Gastroesophageal sphincter (tissue), 4 donors: ENCODE results near the gene TJAP1. TPM values are rescaled to one million over a fixed set of nuclear protein-coding genes. Genes with fewer than 3 reads are reported as not detected.
A peak's percentile ranks its signal among the peaks of the same experiment; 100 is the strongest.

Source experiments
- ATAC-seq: fragments of 150-250 bp; one replicate; pipeline ENCODE4 v1.9.1; 2016; ENCODE audit warnings: mild to moderate bottlenecking, moderate library complexity
- H3K27ac ChIP-seq, 4 donors: fragments of 200-600 bp; sonication (generic) in 3 of 4; 1 replicate in 3 of 4; 2 replicates in 1 of 4; pipeline ENCODE4 v1.5.1; 2016 to 2019
- H3K27me3 ChIP-seq: fragments of 200-600 bp; sonication (generic); one replicate; pipeline ENCODE4 v1.5.1; 2019
- H3K36me3 ChIP-seq, 2 donors: fragments of 200-600 bp; sonication (generic); one replicate each; pipeline ENCODE4 v1.5.1; 2019; ENCODE audit warnings: control low read depth in 1 of 2
- H3K4me1 ChIP-seq, 3 donors: fragments of 200-600 bp; sonication (generic); 1 replicate in 2 of 3; 2 replicates in 1 of 3; pipeline ENCODE4 v1.5.1; 2016 to 2019; ENCODE audit warnings: control low read depth in 2 of 3
- H3K4me3 ChIP-seq, 2 donors: fragments of 200-600 bp; sonication (generic); one replicate each; pipeline ENCODE4 v1.5.1; 2019; ENCODE audit warnings: mild to moderate bottlenecking in 1 of 2, moderate library complexity in 1 of 2
- H3K9me3 ChIP-seq, 3 donors: fragments of 200-600 bp; sonication (generic); one replicate each; pipeline ENCODE4 v1.5.1; 2017 to 2019; ENCODE audit warnings: control low read depth in 2 of 3
- CTCF ChIP-seq, 4 experiments: fragments of 200-600 bp in 2 of 4; fragments of 450-650 bp in 2 of 4; sonication (generic) in 1 of 4; IDR thresholded peaks; one replicate each; pipeline ENCODE4 v1.5.1; 2017 to 2019; ENCODE audit warnings: antibody characterized with exemption in 4 of 4, mild to moderate bottlenecking in 2 of 4, moderate library complexity in 2 of 4
- EP300 ChIP-seq: sonication (generic); formaldehyde crosslinking; IDR thresholded peaks from one replicate; pipeline ENCODE4 v1.6.1; 2017; ENCODE audit warnings: antibody characterized with exemption, mild to moderate bottlenecking
- POLR2A ChIP-seq, 2 donors: fragments of 450-650 bp; IDR thresholded peaks; one replicate each; pipeline ENCODE4 v1.6.1; 2017; ENCODE audit warnings: antibody characterized with exemption in 2 of 2, mild to moderate bottlenecking in 2 of 2, moderate library complexity in 1 of 2
- POLR2AphosphoS5 ChIP-seq: sonication (generic); formaldehyde crosslinking; IDR thresholded peaks from one replicate; pipeline ENCODE4 v1.6.1; 2017; ENCODE audit warnings: antibody characterized with exemption
- WGBS, 2 donors: methylation state at CpG; one replicate each; pipeline ENCODE4 v1.1.5; 2018; ENCODE audit warnings: low coverage in 1 of 2; 5-methylcytosine and 5-hydroxymethylcytosine counted together
- total RNA-seq, 4 donors: library from RNA; depleted of rRNA; stranded (reverse); fragments of >200 nt; gene quantifications; one replicate each; pipeline ENCODE4 v1.1.0, GENCODE V29; 2016

The TJAP1 gene
- total RNA-seq, 4 donors from 2014 or later = 20.1 to 36.0 (median 27.8) TPM

- no peaks in the 10 kb centered on the region for H3K27me3 ChIP-seq
- TF ChIP-seq POLR2A (IDR thresholded peaks at IDR 0.05) = no peak
- TF ChIP-seq POLR2AphosphoS5 = no peak
- TF ChIP-seq CTCF (IDR thresholded peaks at IDR 0.05) = no peak
- TF ChIP-seq EP300 = no peak
- H3K9me3 ChIP-seq = no peaks in the 10 kb centered on the region
- H3K4me3 ChIP-seq = no peak overlapping the region
- H3K4me1 ChIP-seq = peaks cover 2 to 36% (median 29%) of the 10 kb centered on the region in 3 donors
- H3K36me3 ChIP-seq = peaks cover 0 to 19% of the 10 kb centered on the region in 2 donors
- no peak for ATAC-seq
- WGBS, 2 donors = 100% methylated on average over 3 of the region's 6 CpGs; no CpG with 5 or more reads in 1 of the 2 donors
- no peak overlapping the region for H3K27ac ChIP-seq
Measured at GRCh38 chr6:43494321-43494720, 17.0 kb downstream of the TJAP1 start.

- Histone ChIP-seq H3K27me3 (no peaks in the 10 kb centered on the region), H3K4me3 (no peak overlapping the region), H3K36me3 (peaks cover 0 to 24% of the 10 kb centered on the region in 2 donors), H3K4me1 (peaks cover 2 to 41% (median 29%) of the 10 kb centered on the region in 3 donors), H3K27ac (no peak overlapping the region), H3K9me3 (no peaks in the 10 kb centered on the region)
- WGBS, 2 donors = 100% methylated on average over 2 of the region's 4 CpGs; no CpG with 5 or more reads in 1 of the 2 donors
- TF ChIP-seq POLR2AphosphoS5 = no peak
- TF ChIP-seq CTCF (IDR thresholded peaks at IDR 0.05) = no peak
- no peak for TF ChIP-seq POLR2A (IDR thresholded peaks at IDR 0.05)
- no peak for TF ChIP-seq EP300
- no peak for ATAC-seq
Measured at GRCh38 chr6:43494766-43495165, 17.4 kb downstream of the TJAP1 start.

GRCh38 chr6:43495409-43495941 is 18.1 kb downstream of the TJAP1 start:
- Histone ChIP-seq H3K27ac (no peak overlapping the region), H3K4me3 (no peak overlapping the region), H3K9me3 (no peaks in the 10 kb centered on the region), H3K4me1 (peaks cover 2 to 42% (median 29%) of the 10 kb centered on the region in 3 donors), H3K36me3 (peaks cover 0 to 31% of the 10 kb centered on the region in 2 donors), H3K27me3 (no peaks in the 10 kb centered on the region)
- TF ChIP-seq EP300 (no peak), CTCF (IDR thresholded peaks at IDR 0.05) (no peak), POLR2A (IDR thresholded peaks at IDR 0.05) (no peak), POLR2AphosphoS5 (no peak)
- ATAC-seq = no peak
- WGBS, 2 donors = 20% methylated on average over 1 of the region's 4 CpGs; no CpG with 5 or more reads in 1 of the 2 donors

- Histone ChIP-seq H3K27me3 (no peaks in the 10 kb centered on the region), H3K36me3 (peaks cover 0 to 42% of the 10 kb centered on the region in 2 donors), H3K4me3 (no peak overlapping the region), H3K27ac (no peak overlapping the region), H3K4me1 (peaks cover 2 to 42% (median 29%) of the 10 kb centered on the region in 3 donors), H3K9me3 (no peaks in the 10 kb centered on the region)
- 0% methylated on average over 1 of the region's 18 CpGs; no CpG with 5 or more reads in 1 of the 2 donors for WGBS, 2 donors
- ATAC-seq = peak; percentile 13
- TF ChIP-seq CTCF (IDR thresholded peaks at IDR 0.05) = peak in 3 of 4 experiments; percentile 44 to 68 (median 48)
- no peak for TF ChIP-seq EP300
Measured at GRCh38 chr6:43496370-43497128, 19.2 kb downstream of the TJAP1 start.

GRCh38 chr6:43497129-43497396 is 19.7 kb downstream of the TJAP1 start:
- no peak overlapping the region for H3K27ac ChIP-seq
- H3K9me3 ChIP-seq = no peaks in the 10 kb centered on the region
- H3K36me3 ChIP-seq = peaks cover 0 to 47% of the 10 kb centered on the region in 2 donors
- 80 to 100% methylated on average over 1 to 2 of the region's 6 CpGs for WGBS, 2 donors
- H3K27me3 ChIP-seq = no peaks in the 10 kb centered on the region
- ATAC-seq = no peak
- H3K4me1 ChIP-seq = peaks cover 0 to 42% (median 25%) of the 10 kb centered on the region in 3 donors
- no peak overlapping the region for H3K4me3 ChIP-seq
- TF ChIP-seq EP300 (no peak), POLR2A (IDR thresholded peaks at IDR 0.05) (no peak), CTCF (IDR thresholded peaks at IDR 0.05) (no peak), POLR2AphosphoS5 (no peak)
